ENCODE data around the gene CERS6. TPM values are rescaled to one million over a fixed set of nuclear protein-coding genes. Genes with fewer than 3 reads are reported as not detected.
"Not testable (repeated sequence)": the region's sequence is repeated elsewhere in the genome, so short reads cannot be mapped to it uniquely, and the experiment has no call there.

CERS6 gene
- total and polyA plus RNA-seq, 2 of the 8 experiments (the other 6 are each of a cell fraction or from before 2014, with no cell fraction given) = 6.8 to 28.2 TPM

- TF ChIP-seq, protein P1, sequence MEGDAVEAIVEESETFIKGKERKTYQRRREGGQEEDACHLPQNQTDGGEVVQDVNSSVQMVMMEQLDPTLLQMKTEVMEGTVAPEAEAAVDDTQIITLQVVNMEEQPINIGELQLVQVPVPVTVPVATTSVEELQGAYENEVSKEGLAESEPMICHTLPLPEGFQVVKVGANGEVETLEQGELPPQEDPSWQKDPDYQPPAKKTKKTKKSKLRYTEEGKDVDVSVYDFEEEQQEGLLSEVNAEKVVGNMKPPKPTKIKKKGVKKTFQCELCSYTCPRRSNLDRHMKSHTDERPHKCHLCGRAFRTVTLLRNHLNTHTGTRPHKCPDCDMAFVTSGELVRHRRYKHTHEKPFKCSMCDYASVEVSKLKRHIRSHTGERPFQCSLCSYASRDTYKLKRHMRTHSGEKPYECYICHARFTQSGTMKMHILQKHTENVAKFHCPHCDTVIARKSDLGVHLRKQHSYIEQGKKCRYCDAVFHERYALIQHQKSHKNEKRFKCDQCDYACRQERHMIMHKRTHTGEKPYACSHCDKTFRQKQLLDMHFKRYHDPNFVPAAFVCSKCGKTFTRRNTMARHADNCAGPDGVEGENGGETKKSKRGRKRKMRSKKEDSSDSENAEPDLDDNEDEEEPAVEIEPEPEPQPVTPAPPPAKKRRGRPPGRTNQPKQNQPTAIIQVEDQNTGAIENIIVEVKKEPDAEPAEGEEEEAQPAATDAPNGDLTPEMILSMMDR (IDR thresholded peaks at IDR 0.05; ENCODE audit: control extremely low read depth in 1 of 3, insufficient read depth in 1 of 3, low read depth in 1 of 3, low read length in 3 of 3) = no peak
- TF ChIP-seq, protein P2, sequence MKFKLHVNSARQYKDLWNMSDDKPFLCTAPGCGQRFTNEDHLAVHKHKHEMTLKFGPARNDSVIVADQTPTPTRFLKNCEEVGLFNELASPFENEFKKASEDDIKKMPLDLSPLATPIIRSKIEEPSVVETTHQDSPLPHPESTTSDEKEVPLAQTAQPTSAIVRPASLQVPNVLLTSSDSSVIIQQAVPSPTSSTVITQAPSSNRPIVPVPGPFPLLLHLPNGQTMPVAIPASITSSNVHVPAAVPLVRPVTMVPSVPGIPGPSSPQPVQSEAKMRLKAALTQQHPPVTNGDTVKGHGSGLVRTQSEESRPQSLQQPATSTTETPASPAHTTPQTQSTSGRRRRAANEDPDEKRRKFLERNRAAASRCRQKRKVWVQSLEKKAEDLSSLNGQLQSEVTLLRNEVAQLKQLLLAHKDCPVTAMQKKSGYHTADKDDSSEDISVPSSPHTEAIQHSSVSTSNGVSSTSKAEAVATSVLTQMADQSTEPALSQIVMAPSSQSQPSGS (IDR thresholded peaks at IDR 0.05; ENCODE audit: low read length) = no peak
- TF ChIP-seq CREB1 (IDR thresholded peaks at IDR 0.05) (no peak), SUZ12 (IDR thresholded peaks at IDR 0.05; ENCODE audit: low read length) (no peak), JUN (IDR thresholded peaks at IDR 0.05; ENCODE audit: low read depth, low read length) (no peak), SAP30 (IDR thresholded peaks at IDR 0.05; ENCODE audit: insufficient read depth, insufficient replicate concordance, low read length) (no peak)
Measured at GRCh38 chr2:168655207-168655606, 199.1 kb downstream of the CERS6 start (continued).

GRCh38 chr2:168657378-168657777, 201.3 kb downstream of the CERS6 start:
- H3K36me3 ChIP-seq (ENCODE audit: control insufficient read depth in 2 of 4, insufficient read depth in 4 of 4, low read length in 3 of 4); H3K9ac ChIP-seq (replicated peaks in 1 of 4; ENCODE audit: extremely low read depth in 1 of 4, low read depth in 3 of 4, low read length in 3 of 4); H4K91ac ChIP-seq (replicated peaks; ENCODE audit: insufficient read length, low read length); FAIRE-seq; H3K4me1 ChIP-seq (replicated peaks in 1 of 4; ENCODE audit: control insufficient read depth in 3 of 4, insufficient read depth in 4 of 4, low read length in 3 of 4); H3K4ac ChIP-seq (replicated peaks; ENCODE audit: insufficient read length, low read depth, low read length); H2AK5ac ChIP-seq (ENCODE audit: low read depth, low read length); H3K4me3 ChIP-seq (ENCODE audit: extremely low read depth in 1 of 4, insufficient read depth in 2 of 4, low read depth in 3 of 4, low read length in 4 of 4); DNase-seq (ENCODE audit: low read depth in 1 of 2, low spot score in 2 of 2); H3K27ac ChIP-seq (ENCODE audit: low read depth, low read length); H2BK12ac ChIP-seq (ENCODE audit: low read depth, low read length); H3K79me1 ChIP-seq (ENCODE audit: low read depth, low read length); H4K20me1 ChIP-seq (replicated peaks in 1 of 2; ENCODE audit: control insufficient read depth in 1 of 2, insufficient read depth in 2 of 2, low read length in 2 of 2); POLR2A ChIA-PET (ENCODE audit: partially characterized antibody); H2BK5ac ChIP-seq (ENCODE audit: low read depth, low read length); H3K14ac ChIP-seq (ENCODE audit: insufficient read length); H4K5ac ChIP-seq (ENCODE audit: insufficient read length, low read depth, low read length); H3K79me2 ChIP-seq (ENCODE audit: control insufficient read depth in 1 of 2, insufficient read depth in 2 of 2, low read length in 2 of 2); H3K9me3 ChIP-seq (ENCODE audit: insufficient read depth in 2 of 2, low read depth in 1 of 2, low read length in 1 of 2); H3K27me3 ChIP-seq (replicated peaks in 1 of 4; ENCODE audit: control insufficient read depth in 3 of 4, extremely low read depth in 1 of 4, insufficient read depth in 3 of 4, low read length in 3 of 4); H3K56ac ChIP-seq (replicated peaks; ENCODE audit: insufficient read length, low read depth, low read length); H3K23me2 ChIP-seq (ENCODE audit: low read depth, low read length); H2BK15ac ChIP-seq (ENCODE audit: low read length); H2AFZ ChIP-seq (ENCODE audit: low read length); H2BK120ac ChIP-seq (replicated peaks; ENCODE audit: low read depth, low read length); H2BK20ac ChIP-seq (ENCODE audit: low read length); H3K23ac ChIP-seq (ENCODE audit: insufficient read length); H3K18ac ChIP-seq (ENCODE audit: extremely low read depth, low read length); H3K4me2 ChIP-seq (ENCODE audit: insufficient read depth in 1 of 2, low read depth in 2 of 2, low read length in 2 of 2): not testable (repeated sequence)
- CTCF ChIA-PET (ENCODE audit: partially characterized antibody) = interaction anchor here (1.0 to 2.1 kb wide), 2 partner anchors 30 to 107 kb away, joined by 4 to 5 read pairs; no protein-coding TSS in a partner anchor
- WGBS, 2 experiments (ENCODE audit: extremely low coverage in 1 of 2, insufficient coverage in 1 of 2, insufficient read length in 1 of 2, insufficient replicate concordance in 2 of 2, low coverage in 1 of 2, low lambda C conversion rate in 2 of 2, missing lambda C conversion rate in 1 of 2) = 94% methylated on average over 14 of the region's 24 CpGs; no CpG with 5 or more reads in 1 of the 2 experiments
- peak overlapping the region; percentile 51; the same call in 1 of the 2 replicates for H4K8ac ChIP-seq (ENCODE audit: extremely low read depth, insufficient read depth, low read length)
